Endothelial cell of umbilical vein (primary cell): Measurements from ENCODE around the gene ERN2. TPM values are rescaled to one million over a fixed set of nuclear protein-coding genes. Genes with fewer than 3 reads are reported as not detected.
"Not testable (repeated sequence)": the region's sequence is repeated elsewhere in the genome, so short reads cannot be mapped to it uniquely, and the experiment has no call there.

ENCODE experiments used
- BruUV-seq: library from RNA; stranded (reverse); fragments of 400-500 nt; replicated peaks from 2 replicates; lab custom pipeline; 2021; lab: Mats Ljungman, UMichigan
- CTCF ChIA-PET: fragments of 300-600, 350-600 bp; sonication (Branson Sonifier 250); formaldehyde crosslinking; loops from one replicate; lab custom pipeline; 2021; ENCODE audit warnings: antibody characterized with exemption, inconsistent platforms; lab: Charles Lee
- POLR2A ChIA-PET: fragments of 300-600, 350-600 bp; sonication (Branson Sonifier 250); formaldehyde crosslinking; loops from one replicate; lab custom pipeline; 2021; ENCODE audit warnings: antibody characterized with exemption, inconsistent platforms; lab: Charles Lee
- DNase-seq: peaks from one replicate; pipeline ENCODE4 v3.0.0-alpha.2; 2011; ENCODE audit warnings: low read depth, low spot score
- FAIRE-seq: peaks from 2 replicates; lab custom pipeline; 2011; peaks lifted over from hg19 to GRCh38; lab: Jason Lieb, UNC
- H2AFZ ChIP-seq: 2 replicates; pipeline ENCODE4 v1.6.0; 2012; ENCODE audit warnings: low read depth, low read length, control low read depth, inconsistent platforms
- H3K27ac ChIP-seq: 2 replicates; pipeline ENCODE4 v1.5.1; 2011; ENCODE audit warnings: low read depth, mild to moderate bottlenecking, control low read depth, low read length, moderate library complexity; ENCODE audit not compliant: insufficient read depth
- H3K27me3 ChIP-seq, 2 experiments: 2 replicates each; pipeline versions ENCODE4 v1.6.0 to v1.6.1; 2011; ENCODE audit warnings: low read length in 2 of 2, mixed read lengths in 1 of 2; ENCODE audit not compliant: control insufficient read depth in 2 of 2, insufficient read depth in 2 of 2
- H3K36me3 ChIP-seq, 2 experiments: 2 replicates in 1 of 2; 3 replicates in 1 of 2; pipeline ENCODE4 v1.5.1; 2011; ENCODE audit warnings: low read length in 2 of 2, mild to moderate bottlenecking in 1 of 2, moderate library complexity in 1 of 2; ENCODE audit not compliant: control insufficient read depth in 2 of 2, insufficient read depth in 2 of 2; ENCODE audit errors: extremely low read depth in 1 of 2
- H3K4me1 ChIP-seq: 3 replicates; pipeline ENCODE4 v1.5.1; 2011; ENCODE audit warnings: mild to moderate bottlenecking, low read length; ENCODE audit not compliant: control insufficient read depth, insufficient read depth; ENCODE audit errors: extremely low read depth
- H3K4me2 ChIP-seq: 2 replicates; pipeline ENCODE4 v1.6.1; 2011; ENCODE audit warnings: low read length, control low read depth, mixed read lengths; ENCODE audit not compliant: insufficient read depth
- H3K4me3 ChIP-seq, 3 experiments: fragments of 200-600 bp in 1 of 3; sonication (generic), shearing (Covaris generic) in 1 of 3; replicated peaks in 1 of 3; 2 replicates each; pipeline ENCODE4 v1.5.1; 2011 to 2016; ENCODE audit warnings: control low read depth in 3 of 3, low read length in 3 of 3, mild to moderate bottlenecking in 2 of 3, inconsistent platforms in 1 of 3, low read depth in 1 of 3, moderate library complexity in 1 of 3; ENCODE audit not compliant: insufficient read depth in 1 of 3
- H3K79me2 ChIP-seq: 2 replicates; pipeline ENCODE4 v1.6.0; 2012; ENCODE audit warnings: low read length, inconsistent platforms; ENCODE audit not compliant: control insufficient read depth, insufficient read depth
- H3K9ac ChIP-seq: replicated peaks from 2 replicates; pipeline ENCODE3; 2011; ENCODE audit warnings: low read length, control low read depth; ENCODE audit not compliant: insufficient read depth; ENCODE audit errors: extremely low read depth
- H3K9me1 ChIP-seq: replicated peaks from 3 replicates; pipeline ENCODE4 v1.6.0; 2011; ENCODE audit warnings: mild to moderate bottlenecking, low read length; ENCODE audit not compliant: control insufficient read depth, insufficient read depth; ENCODE audit errors: extremely low read depth
- H3K9me3 ChIP-seq: replicated peaks from 2 replicates; pipeline ENCODE4 v1.5.1; 2012; ENCODE audit warnings: low read length, inconsistent platforms; ENCODE audit not compliant: control insufficient read depth, insufficient read depth
- H4K20me1 ChIP-seq: replicated peaks from 2 replicates; pipeline ENCODE3; 2011; ENCODE audit warnings: mild to moderate bottlenecking, low read length; ENCODE audit not compliant: control insufficient read depth, insufficient read depth; ENCODE audit errors: extremely low read depth
- EZH2 ChIP-seq: IDR thresholded peaks from 2 replicates; pipeline ENCODE4 v1.6.1; 2012; ENCODE audit warnings: borderline replicate concordance, low read depth, mild to moderate bottlenecking, moderate library complexity, low read length, inconsistent platforms; ENCODE audit not compliant: severe bottlenecking
- FOS ChIP-seq: IDR thresholded peaks from 2 replicates; pipeline ENCODE4 v1.6.1; 2011; ENCODE audit warnings: mild to moderate bottlenecking, low read length, moderate library complexity, borderline replicate concordance; ENCODE audit not compliant: insufficient read depth
- GATA2 ChIP-seq: IDR thresholded peaks from 2 replicates; pipeline ENCODE4 v1.7.0; 2011; ENCODE audit warnings: low read depth, mild to moderate bottlenecking, moderate library complexity, mixed read lengths, low read length; ENCODE audit not compliant: insufficient read length, insufficient read depth
- JUN ChIP-seq: IDR thresholded peaks from 2 replicates; pipeline ENCODE4 v1.6.1; 2011; ENCODE audit warnings: borderline replicate concordance, low read depth; ENCODE audit not compliant: insufficient read length, insufficient read depth
- MYC ChIP-seq: IDR thresholded peaks from one replicate; pipeline ENCODE4 v1.6.1; 2011; ENCODE audit warnings: mild to moderate bottlenecking, low read depth, low read length
- POLR2A ChIP-seq: IDR thresholded peaks from 2 replicates; pipeline ENCODE4 v1.6.1; 2012; ENCODE audit warnings: low read depth, mild to moderate bottlenecking, control low read depth, low read length
- POLR2AphosphoS5 ChIP-seq: IDR thresholded peaks from 2 replicates; pipeline ENCODE4 v1.6.1; 2012; ENCODE audit warnings: low read depth, mild to moderate bottlenecking, control low read depth, low read length, moderate library complexity; ENCODE audit not compliant: insufficient read depth
- dilution Hi-C: fragments of 300-500 bp; cut with MboI; formaldehyde crosslinking; loops from one replicate; pipeline ENCODE4 v1.15.0; 2019; ENCODE audit warnings: low sequenced_read_pairs; ENCODE audit not compliant: extremely low pct_ligation_motif_present
- intact Hi-C: fragments of 100-400 bp; cut with micrococcal nuclease; formaldehyde crosslinking; loops from one replicate; pipeline ENCODE4 v1.10.0; 2022
- polyA plus RNA-seq, 4 experiments: library from polyadenylated mRNA; depleted of rRNA in 3 of 4; stranded (reverse) in 3 of 4; unstranded in 1 of 4; fragments of >200 nt; gene quantifications; 2 replicates each; pipeline versions ENCODE4 v1.2.1 to v1.2.3, GENCODE V29; 2011 to 2012; ENCODE audit warnings: missing spikeins in 1 of 4
- total RNA-seq: library from RNA; stranded (reverse); gene quantifications from 2 replicates; pipeline ENCODE4 v1.2.3, GENCODE V29; 2021
- TF ChIP-seq, protein P1 (sequence below): IDR thresholded peaks from 2 replicates; pipeline ENCODE4 v1.6.1; 2011; ENCODE audit not compliant: insufficient read depth, insufficient read length
- TF ChIP-seq, protein P2 (sequence below), 2 donors: IDR thresholded peaks; 1 replicate in 1 of 2; 2 replicates in 1 of 2; pipeline ENCODE4 v1.5.1; 2011; ENCODE audit warnings: low read length in 2 of 2, mild to moderate bottlenecking in 2 of 2, moderate library complexity in 2 of 2, control low read depth in 1 of 2, inconsistent platforms in 1 of 2, low read depth in 1 of 2; ENCODE audit not compliant: insufficient read depth in 1 of 2; ENCODE audit errors: extremely low read depth in 1 of 2

The ERN2 gene
- total and polyA plus RNA-seq, 2 donors (not counting 3 experiments of a cell fraction or from before 2014, with no cell fraction given), result 0.15 TPM; not detected in 1

DNA sequence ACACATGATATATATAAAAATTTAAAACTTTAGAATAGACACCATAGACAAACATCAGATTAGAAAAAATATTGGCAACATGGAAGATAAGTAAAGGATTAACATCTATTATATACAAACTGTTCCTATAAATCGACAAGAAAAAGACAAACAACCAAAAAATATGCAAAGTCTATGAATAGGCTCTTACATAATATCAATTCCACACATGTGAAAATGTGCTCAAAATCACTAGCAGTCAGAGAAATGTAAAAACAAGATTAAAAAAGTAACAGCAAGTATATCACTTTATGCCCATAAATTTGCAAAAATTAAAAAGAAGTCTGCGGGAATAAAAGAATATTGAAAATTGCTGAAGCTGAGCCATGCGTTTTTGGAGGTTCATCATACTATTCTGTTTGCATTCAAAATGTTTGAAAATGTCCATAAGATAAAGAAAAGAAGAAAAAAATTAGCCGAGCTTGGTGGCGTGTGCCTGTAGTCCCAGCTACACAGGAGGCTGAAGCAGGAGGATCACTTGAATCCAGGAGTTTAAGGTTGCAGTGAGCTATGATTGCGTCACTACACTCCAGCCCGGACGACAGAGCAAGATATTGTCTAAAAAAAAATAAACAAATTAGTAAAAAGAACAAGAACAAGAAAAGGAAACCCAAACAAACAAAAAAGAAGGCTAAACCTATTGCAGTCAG is 11.2 kb upstream of the ERN2 start:
- H4K20me1 ChIP-seq, result no peaks in the 10 kb centered on the region
- H3K9me1 ChIP-seq, result no peaks in the 10 kb centered on the region
- TF ChIP-seq, protein P1, sequence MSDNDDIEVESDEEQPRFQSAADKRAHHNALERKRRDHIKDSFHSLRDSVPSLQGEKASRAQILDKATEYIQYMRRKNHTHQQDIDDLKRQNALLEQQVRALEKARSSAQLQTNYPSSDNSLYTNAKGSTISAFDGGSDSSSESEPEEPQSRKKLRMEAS, result no peak
- TF ChIP-seq MYC (no peak), JUN (no peak), GATA2 (no peak), POLR2A (no peak), EZH2 (no peak), FOS (no peak), POLR2AphosphoS5 (no peak)
- TF ChIP-seq, protein P2, sequence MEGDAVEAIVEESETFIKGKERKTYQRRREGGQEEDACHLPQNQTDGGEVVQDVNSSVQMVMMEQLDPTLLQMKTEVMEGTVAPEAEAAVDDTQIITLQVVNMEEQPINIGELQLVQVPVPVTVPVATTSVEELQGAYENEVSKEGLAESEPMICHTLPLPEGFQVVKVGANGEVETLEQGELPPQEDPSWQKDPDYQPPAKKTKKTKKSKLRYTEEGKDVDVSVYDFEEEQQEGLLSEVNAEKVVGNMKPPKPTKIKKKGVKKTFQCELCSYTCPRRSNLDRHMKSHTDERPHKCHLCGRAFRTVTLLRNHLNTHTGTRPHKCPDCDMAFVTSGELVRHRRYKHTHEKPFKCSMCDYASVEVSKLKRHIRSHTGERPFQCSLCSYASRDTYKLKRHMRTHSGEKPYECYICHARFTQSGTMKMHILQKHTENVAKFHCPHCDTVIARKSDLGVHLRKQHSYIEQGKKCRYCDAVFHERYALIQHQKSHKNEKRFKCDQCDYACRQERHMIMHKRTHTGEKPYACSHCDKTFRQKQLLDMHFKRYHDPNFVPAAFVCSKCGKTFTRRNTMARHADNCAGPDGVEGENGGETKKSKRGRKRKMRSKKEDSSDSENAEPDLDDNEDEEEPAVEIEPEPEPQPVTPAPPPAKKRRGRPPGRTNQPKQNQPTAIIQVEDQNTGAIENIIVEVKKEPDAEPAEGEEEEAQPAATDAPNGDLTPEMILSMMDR (IDR thresholded peaks at IDR 0.05; ENCODE audit: extremely low read depth in 1 of 2, insufficient read depth in 1 of 2, low read depth in 1 of 2, low read length in 2 of 2), result no peak
- BruUV-seq, result no TSS peak
- H3K79me2 ChIP-seq, result no peaks in the 10 kb centered on the region
- no peak overlapping the region for H3K9ac ChIP-seq
- H3K27me3 ChIP-seq, result no peaks in the 10 kb centered on the region
- intact Hi-C loops (no loop called here), dilution Hi-C loops (no loop called here)
- H3K27ac ChIP-seq, result no peak overlapping the region
- ChIA-PET POLR2A (no interaction called here), CTCF (interaction anchor here (1.5 kb wide), 1 partner anchor 286 kb away, joined by 3 read pairs; no protein-coding TSS in a partner anchor)
- H3K4me3 ChIP-seq, result no peak overlapping the region
- H3K4me1 ChIP-seq, result no peaks in the 10 kb centered on the region
- no peaks in the 10 kb centered on the region for H3K9me3 ChIP-seq
- H2AFZ ChIP-seq, result no peak overlapping the region
- FAIRE-seq (no peak), DNase-seq (no peak)
- no peaks in the 10 kb centered on the region for H3K36me3 ChIP-seq
- H3K4me2 ChIP-seq, result no peak overlapping the region

DNA sequence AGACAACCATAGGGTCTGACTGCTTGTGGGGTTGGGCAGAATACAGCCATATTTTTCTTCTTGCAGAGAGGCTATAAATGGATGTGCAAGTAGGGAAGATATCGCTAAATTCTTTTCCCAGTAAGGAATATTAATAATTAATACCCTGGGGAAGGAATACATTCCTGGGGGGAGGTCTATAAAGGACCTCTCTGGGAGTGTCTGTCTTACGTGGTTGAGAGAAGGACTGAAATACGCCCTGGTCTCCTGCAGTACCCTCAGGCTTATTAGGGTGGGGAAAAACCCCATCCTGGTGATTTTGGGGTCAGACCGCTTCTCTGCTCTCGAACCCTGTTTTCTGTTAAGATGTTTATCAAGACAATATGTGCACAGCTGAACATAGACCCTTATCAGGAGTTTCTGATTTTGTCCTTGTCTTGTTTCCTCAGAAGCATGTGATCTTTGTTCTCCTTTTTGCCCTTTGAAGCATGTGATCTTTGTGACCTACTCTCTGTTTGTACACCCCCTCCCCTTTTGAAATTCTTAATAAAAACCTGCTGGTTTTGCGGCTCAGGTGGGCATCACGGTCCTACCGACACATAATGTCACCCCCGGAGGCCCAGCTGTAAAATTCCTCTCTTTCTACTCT is 9.7 kb upstream of the ERN2 start:
- H3K27ac ChIP-seq, H3K27me3 ChIP-seq, H3K9me3 ChIP-seq, DNase-seq, H3K4me2 ChIP-seq, H3K9ac ChIP-seq, BruUV-seq, CTCF ChIA-PET, H3K4me1 ChIP-seq, H3K36me3 ChIP-seq, H3K79me2 ChIP-seq, H3K4me3 ChIP-seq, H3K9me1 ChIP-seq, POLR2A ChIA-PET, H4K20me1 ChIP-seq, H2AFZ ChIP-seq, dilution Hi-C loops, intact Hi-C loops, FAIRE-seq: not testable (repeated sequence)
